SH-SY5Y (cell line): ENCODE results near the gene PCGF1.

Source experiments
- GATA2 ChIP-seq: IDR thresholded peaks from 2 replicates; pipeline ENCODE4 v1.6.1; 2011; ENCODE audit warnings: mild to moderate bottlenecking, low read depth, low read length
- GATA3 ChIP-seq: IDR thresholded peaks from 2 replicates; pipeline ENCODE4 v1.6.1; 2011; ENCODE audit warnings: low read depth, mild to moderate bottlenecking, low read length, moderate library complexity

The PCGF1 gene

DNA sequence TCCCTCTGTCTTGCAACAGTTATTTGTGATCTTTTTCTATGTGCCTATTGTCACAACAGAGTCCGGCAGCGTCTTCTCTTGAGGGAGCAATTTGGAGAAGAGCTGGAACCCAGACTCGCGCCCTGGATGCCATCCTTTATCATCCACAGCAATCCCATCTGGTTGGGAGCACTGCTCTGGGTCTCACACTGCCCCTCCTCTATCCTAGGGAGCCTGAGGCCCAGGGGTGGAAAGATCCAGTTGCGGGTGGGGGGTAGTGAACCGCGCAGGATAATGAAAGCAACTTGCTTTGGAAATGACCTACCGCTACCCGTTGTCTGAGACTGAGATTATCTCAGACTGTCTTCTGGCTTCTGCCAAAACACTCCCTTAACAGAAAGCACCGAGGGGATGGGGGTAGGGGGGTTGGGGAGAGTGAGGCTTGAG is 48.5 kb downstream of the PCGF1 start:
- TF ChIP-seq GATA3 (no peak), GATA2 (no peak)

DNA sequence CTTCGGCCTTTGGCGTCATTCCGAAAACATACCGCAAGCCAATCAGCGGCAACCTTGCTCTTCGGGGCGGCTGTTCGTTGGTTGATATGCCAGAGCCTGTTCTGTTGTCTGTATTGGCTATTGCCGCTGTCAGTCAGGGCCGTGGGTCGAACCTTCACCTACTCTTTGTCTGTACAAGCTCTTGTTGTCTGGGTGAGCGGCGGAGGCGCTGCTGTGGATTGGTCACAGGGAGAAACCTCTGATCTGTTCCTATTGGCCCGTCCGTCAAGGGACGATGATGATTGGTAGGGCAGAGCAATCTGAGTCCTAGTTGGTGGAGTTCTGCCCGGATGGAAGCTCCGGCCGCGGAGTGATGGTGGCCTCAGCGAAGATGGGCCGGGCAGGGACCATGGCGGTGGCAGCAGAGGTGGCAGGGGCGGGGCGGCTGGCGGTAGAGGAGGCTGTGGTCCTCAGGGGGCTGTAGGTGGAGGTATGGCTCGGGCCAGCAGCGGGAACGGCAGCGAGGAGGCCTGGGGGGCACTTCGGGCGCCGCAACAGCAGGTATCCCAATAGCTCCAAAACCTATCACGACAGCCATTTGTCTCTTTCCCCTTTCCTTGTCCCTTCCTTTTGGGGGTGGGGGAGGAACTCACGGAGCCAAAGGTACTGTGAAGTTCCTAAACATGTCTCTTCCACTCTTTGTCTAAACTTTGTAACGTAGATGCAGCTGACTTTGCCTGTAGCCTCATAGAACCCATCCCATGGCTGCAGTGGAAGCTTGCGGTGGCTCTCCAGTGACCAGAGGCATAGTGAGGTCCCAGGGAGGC is 49.2 kb downstream of the PCGF1 start, which contains the start of gene WBP1:
TSS of gene WBP1 (plus strand) at position 307 of the 806 bp plus-strand sequence. CDS start at position 472, 165 bp downstream.
- TF ChIP-seq GATA3 (no peak), GATA2 (no peak)

DNA sequence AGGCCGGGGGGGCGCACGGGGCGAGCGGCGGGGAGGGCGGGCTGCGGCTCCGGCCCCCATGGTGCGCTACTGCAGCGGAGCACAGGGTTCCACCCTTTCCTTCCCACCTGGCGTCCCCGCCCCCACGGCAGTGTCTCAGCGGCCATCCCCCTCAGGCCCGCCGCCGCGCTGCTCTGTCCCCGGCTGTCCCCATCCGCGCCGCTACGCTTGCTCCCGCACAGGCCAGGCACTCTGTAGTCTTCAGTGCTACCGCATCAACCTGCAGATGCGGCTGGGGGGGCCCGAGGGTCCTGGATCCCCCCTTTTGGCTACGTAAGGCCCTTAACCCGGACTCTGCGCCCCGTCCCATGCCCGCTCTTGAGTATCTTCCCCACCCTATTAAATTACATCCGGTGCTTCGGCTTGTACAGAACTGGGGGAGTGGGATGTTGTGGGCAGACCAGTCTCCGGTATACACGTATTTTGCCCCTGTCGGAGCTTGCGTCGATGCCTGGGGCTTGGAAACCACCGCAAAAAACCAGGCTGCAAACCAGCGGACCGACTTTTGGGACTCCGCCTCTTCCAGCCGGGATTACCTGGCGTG is 49.9 kb downstream of the PCGF1 start:
- TF ChIP-seq GATA3, result no peak
- TF ChIP-seq GATA2, result no peak

GRCh38 chr2:74457129-74457548 is 50.4 kb downstream of the PCGF1 start:
- TF ChIP-seq GATA2 (no peak), GATA3 (no peak)
